K562 (cell line): Measurements from ENCODE around the gene MYB. TPM values are rescaled to one million over a fixed set of nuclear protein-coding genes. Genes with fewer than 3 reads are reported as not detected.

Experiments
- MGA ChIP-seq: fragments of 450-650 bp; IDR thresholded peaks from 2 replicates; pipeline ENCODE4 v1.6.1; 2016; ENCODE audit warnings: mild to moderate bottlenecking, moderate library complexity
- MTA3 ChIP-seq: fragments of 450-650 bp; formaldehyde crosslinking; IDR thresholded peaks from 2 replicates; pipeline ENCODE4 v1.6.1; 2017; ENCODE audit warnings: mild to moderate bottlenecking, borderline replicate concordance
- SIN3A ChIP-seq, 2 experiments: fragments of 150-350 bp in 1 of 2; IDR thresholded peaks; 2 replicates each; pipeline ENCODE4 v1.6.1; 2011 to 2016; ENCODE audit warnings: borderline replicate concordance in 2 of 2, low read depth in 2 of 2, low read length in 2 of 2, mild to moderate bottlenecking in 2 of 2, moderate library complexity in 2 of 2; ENCODE audit not compliant: control insufficient read depth in 1 of 2
- SMARCB1 ChIP-seq: IDR thresholded peaks from 2 replicates; pipeline ENCODE4 v1.6.1; 2011; ENCODE audit warnings: improper control_type of control experiment, low read depth; ENCODE audit not compliant: insufficient read length
- SMARCC2 ChIP-seq: fragments of 450-650 bp; IDR thresholded peaks from 2 replicates; pipeline ENCODE4 v1.6.1; 2017; ENCODE audit warnings: antibody characterized with exemption, moderate library complexity, mild to moderate bottlenecking, low read depth
- SPI1 ChIP-seq: IDR thresholded peaks from 2 replicates; pipeline ENCODE4 v1.6.1; 2011; ENCODE audit warnings: low read depth, low read length, control low read depth, borderline replicate concordance
- SRSF7 ChIP-seq: fragments of 200-400 bp; formaldehyde crosslinking; optimal IDR thresholded peaks from 2 replicates; pipeline ENCODE3; 2017; ENCODE audit warnings: mild to moderate bottlenecking, low read depth, low read length
- ZNF212 ChIP-seq: fragments of 450-650 bp; formaldehyde crosslinking; IDR thresholded peaks from 2 replicates; pipeline ENCODE4 v1.4.0; 2020; ENCODE audit warnings: mild to moderate bottlenecking
- ZNF239 ChIP-seq: fragments of 250-450 bp; sonication (Bioruptor Pico); IDR thresholded peaks from 2 replicates; pipeline ENCODE4 v1.4.0; 2020; ENCODE audit warnings: mild to moderate bottlenecking
- ZNF384 ChIP-seq: IDR thresholded peaks from 2 replicates; pipeline ENCODE4 v1.6.1; 2012; ENCODE audit warnings: low read depth, low read length, improper control_type of control experiment
- ZNF589 ChIP-seq: fragments of 200-800 bp; sonication (Bioruptor generic); IDR thresholded peaks from 2 replicates; pipeline ENCODE4 v1.6.1; 2016; ENCODE audit warnings: low read depth, missing genetic modification characterization, missing compliant biosample characterization
- polyA plus RNA-seq, 8 experiments: library from polyadenylated mRNA; depleted of rRNA in 4 of 8; stranded (reverse) in 5 of 8; unstranded in 3 of 8; fragments of >200 nt; fragmentation: Nextera tagmentation in 2 of 8; fragmentation: Illumina TruSeq in 1 of 8; extraction: Ambion mirVana in 2 of 8; extraction: Trizol in 1 of 8; gene quantifications; 2 replicates each; pipeline versions ENCODE4 v1.2.1 to v1.2.3, GENCODE V29; 2011 to 2014; ENCODE audit warnings: inconsistent platforms in 1 of 8, missing spikeins in 1 of 8
- total RNA-seq, 7 experiments: library from RNA; depleted of rRNA in 6 of 7; stranded (reverse); fragments of >200 nt in 6 of 7; fragmentation: Illumina TruSeq in 2 of 7; extraction: Trizol in 2 of 7; gene quantifications; 2 replicates each; pipeline versions ENCODE4 v1.2.1 to v1.2.3, GENCODE V29; 2011 to 2021; ENCODE audit warnings: low replicate concordance in 1 of 7
- TF ChIP-seq, protein P1 (sequence below): sonication (generic); formaldehyde crosslinking; IDR thresholded peaks from 2 replicates; pipeline ENCODE4 v1.5.0; 2020; ENCODE audit warnings: missing genetic modification reagents
- TF ChIP-seq, protein P2 (sequence below): conservative IDR thresholded peaks from 2 replicates; pipeline ENCODE4 v1.6.1; 2011; ENCODE audit warnings: low read depth, mild to moderate bottlenecking, low read length; ENCODE audit not compliant: control insufficient read depth

Gene MYB
- total and polyA plus RNA-seq, 9 of the 15 experiments (the other 6 are each of a cell fraction or from before 2014, with no cell fraction given): 35.8 to 218 (median 140) TPM

GRCh38 chr6:135191508-135192255 is 10.6 kb downstream of the MYB start (continued):
- TF ChIP-seq, protein P1, sequence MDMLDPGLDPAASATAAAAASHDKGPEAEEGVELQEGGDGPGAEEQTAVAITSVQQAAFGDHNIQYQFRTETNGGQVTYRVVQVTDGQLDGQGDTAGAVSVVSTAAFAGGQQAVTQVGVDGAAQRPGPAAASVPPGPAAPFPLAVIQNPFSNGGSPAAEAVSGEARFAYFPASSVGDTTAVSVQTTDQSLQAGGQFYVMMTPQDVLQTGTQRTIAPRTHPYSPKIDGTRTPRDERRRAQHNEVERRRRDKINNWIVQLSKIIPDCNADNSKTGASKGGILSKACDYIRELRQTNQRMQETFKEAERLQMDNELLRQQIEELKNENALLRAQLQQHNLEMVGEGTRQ (CRISPR knock-in tag): no peak
- TF ChIP-seq MTA3: peak; percentile 45
- TF ChIP-seq SMARCB1: peak; percentile 69
- TF ChIP-seq ZNF212 (CRISPR knock-in tag): 0 out of 2 replicates have a peak, but pooled peaks have one; percentile 53
- TF ChIP-seq SPI1: peak; percentile 77
- peak; percentile 69 for TF ChIP-seq ZNF589
- TF ChIP-seq SMARCC2: peak; percentile 86
- peak; percentile 23; the same call in 1 of the 2 replicates for TF ChIP-seq ZNF384
- TF ChIP-seq MGA: no peak
- TF ChIP-seq ZNF239 (CRISPR knock-in tag): no peak
- TF ChIP-seq SRSF7: no peak
- TF ChIP-seq, protein P2, sequence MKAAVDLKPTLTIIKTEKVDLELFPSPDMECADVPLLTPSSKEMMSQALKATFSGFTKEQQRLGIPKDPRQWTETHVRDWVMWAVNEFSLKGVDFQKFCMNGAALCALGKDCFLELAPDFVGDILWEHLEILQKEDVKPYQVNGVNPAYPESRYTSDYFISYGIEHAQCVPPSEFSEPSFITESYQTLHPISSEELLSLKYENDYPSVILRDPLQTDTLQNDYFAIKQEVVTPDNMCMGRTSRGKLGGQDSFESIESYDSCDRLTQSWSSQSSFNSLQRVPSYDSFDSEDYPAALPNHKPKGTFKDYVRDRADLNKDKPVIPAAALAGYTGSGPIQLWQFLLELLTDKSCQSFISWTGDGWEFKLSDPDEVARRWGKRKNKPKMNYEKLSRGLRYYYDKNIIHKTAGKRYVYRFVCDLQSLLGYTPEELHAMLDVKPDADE: no peak
- TF ChIP-seq SIN3A (IDR thresholded peaks at IDR 0.05; ENCODE audit: borderline replicate concordance in 2 of 2, control insufficient read depth in 1 of 2, low read depth in 2 of 2, low read length in 2 of 2): 0 out of 4 replicates have a peak, but pooled peaks of 1 of the 2 experiments have one; percentile 13
